Fibroblast of lung (primary cell): ENCODE results near the gene PUS1.

ENCODE experiments used
- EZH2 ChIP-seq: IDR thresholded peaks from 2 replicates; pipeline ENCODE4 v1.5.1; 2012; ENCODE audit warnings: low read length, control low read depth, mild to moderate bottlenecking; ENCODE audit errors: missing control alignments
- TF ChIP-seq, protein P1 (sequence below), 2 donors: IDR thresholded peaks in 1 of 2; conservative IDR thresholded peaks in 1 of 2; 1 replicate in 1 of 2; 2 replicates in 1 of 2; pipeline ENCODE4 v1.5.1; 2011 to 2012; ENCODE audit warnings: low read length in 2 of 2, control low read depth in 1 of 2, inconsistent platforms in 1 of 2, low read depth in 1 of 2, mild to moderate bottlenecking in 1 of 2

DNA sequence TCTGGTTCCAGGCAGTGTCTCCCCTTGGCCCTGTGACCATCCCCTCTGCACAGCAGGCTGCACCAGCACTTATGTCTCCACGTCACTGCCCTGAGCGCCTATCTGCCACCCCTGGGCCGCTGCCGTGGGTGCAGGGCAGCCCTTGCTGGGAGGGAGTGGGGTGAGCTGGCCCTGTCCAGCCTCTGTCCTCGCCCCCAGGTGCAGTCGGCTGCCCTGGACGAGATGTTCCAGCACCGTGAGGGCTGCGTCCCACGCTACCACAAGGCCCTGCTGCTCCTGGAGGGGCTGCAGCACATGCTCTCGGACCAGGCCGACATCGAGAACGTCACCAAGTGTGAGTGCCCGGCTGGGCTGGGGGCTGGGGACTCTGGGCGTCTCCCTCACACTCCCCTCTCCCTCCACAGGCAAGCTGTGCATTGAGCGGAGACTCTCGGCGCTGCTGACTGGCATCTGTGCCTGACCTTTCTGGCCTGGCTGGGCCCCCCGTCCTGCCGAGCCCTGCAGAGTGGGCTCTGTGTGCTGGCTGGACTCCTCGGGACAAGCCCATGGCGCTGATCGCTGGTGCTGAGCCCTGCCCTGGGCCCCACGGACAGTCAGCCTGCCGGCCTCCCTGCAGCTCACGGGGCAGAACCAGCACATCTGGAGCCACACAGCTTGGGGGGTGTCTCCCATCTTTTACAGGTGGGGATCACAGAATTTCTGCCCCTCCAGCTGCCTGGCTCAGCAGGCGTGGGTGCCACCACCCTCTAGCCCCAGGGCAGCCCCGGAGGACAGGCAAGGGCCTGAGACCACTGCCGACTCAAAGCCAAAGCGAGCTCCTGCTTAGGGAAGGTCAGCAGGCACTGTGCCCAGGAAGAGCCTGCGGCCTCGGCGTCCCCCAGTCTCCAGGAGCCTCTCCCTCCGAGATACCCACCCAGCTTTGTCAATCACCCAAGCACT, 7.9 kb upstream of the PUS1 start:
- TF ChIP-seq, protein P1, sequence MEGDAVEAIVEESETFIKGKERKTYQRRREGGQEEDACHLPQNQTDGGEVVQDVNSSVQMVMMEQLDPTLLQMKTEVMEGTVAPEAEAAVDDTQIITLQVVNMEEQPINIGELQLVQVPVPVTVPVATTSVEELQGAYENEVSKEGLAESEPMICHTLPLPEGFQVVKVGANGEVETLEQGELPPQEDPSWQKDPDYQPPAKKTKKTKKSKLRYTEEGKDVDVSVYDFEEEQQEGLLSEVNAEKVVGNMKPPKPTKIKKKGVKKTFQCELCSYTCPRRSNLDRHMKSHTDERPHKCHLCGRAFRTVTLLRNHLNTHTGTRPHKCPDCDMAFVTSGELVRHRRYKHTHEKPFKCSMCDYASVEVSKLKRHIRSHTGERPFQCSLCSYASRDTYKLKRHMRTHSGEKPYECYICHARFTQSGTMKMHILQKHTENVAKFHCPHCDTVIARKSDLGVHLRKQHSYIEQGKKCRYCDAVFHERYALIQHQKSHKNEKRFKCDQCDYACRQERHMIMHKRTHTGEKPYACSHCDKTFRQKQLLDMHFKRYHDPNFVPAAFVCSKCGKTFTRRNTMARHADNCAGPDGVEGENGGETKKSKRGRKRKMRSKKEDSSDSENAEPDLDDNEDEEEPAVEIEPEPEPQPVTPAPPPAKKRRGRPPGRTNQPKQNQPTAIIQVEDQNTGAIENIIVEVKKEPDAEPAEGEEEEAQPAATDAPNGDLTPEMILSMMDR (conservative IDR thresholded peaks at IDR 0.05 in 1 of 2, IDR thresholded peaks at IDR 0.05 in 1 of 2; ENCODE audit: low read depth in 1 of 2, low read length in 2 of 2) = no peak
- no peak for TF ChIP-seq EZH2
